ENCODE results near the gene SEMA4D.

Gene SEMA4D

GRCh38 chr9:89437772-89438171, 60.1 kb downstream of the SEMA4D start:
- no peak overlapping the region for H3K4me3 ChIP-seq (ENCODE audit: low read depth, low read length)
- TF ChIP-seq CTCF (IDR thresholded peaks at IDR 0.05; ENCODE audit: low read depth, low read length) = no peak
- no peak for DNase-seq (ENCODE audit: low read depth, low spot score)
- in situ Hi-C loops (cut with HindIII; ENCODE audit: low sequenced_read_pairs) = no loop called here

- H3K4me3 ChIP-seq (ENCODE audit: low read depth, low read length) = no peak overlapping the region
- DNase-seq (ENCODE audit: low read depth, low spot score) = no peak
- in situ Hi-C loops (cut with HindIII; ENCODE audit: low sequenced_read_pairs) = no loop called here
- no peak for TF ChIP-seq CTCF (IDR thresholded peaks at IDR 0.05; ENCODE audit: low read depth, low read length)
Measured at GRCh38 chr9:89436963-89437625, 60.8 kb downstream of the SEMA4D start.

GRCh38 chr9:89436326-89436725, 61.6 kb downstream of the SEMA4D start:
- TF ChIP-seq CTCF (IDR thresholded peaks at IDR 0.05; ENCODE audit: low read depth, low read length) = no peak
- in situ Hi-C loops (cut with HindIII; ENCODE audit: low sequenced_read_pairs) = no loop called here
- no peak for DNase-seq (ENCODE audit: low read depth, low spot score)
- no peak overlapping the region for H3K4me3 ChIP-seq (ENCODE audit: low read depth, low read length)

GRCh38 chr9:89435071-89435823, 62.7 kb downstream of the SEMA4D start:
- TF ChIP-seq CTCF (IDR thresholded peaks at IDR 0.05; ENCODE audit: low read depth, low read length) = no peak
- in situ Hi-C loops (cut with HindIII; ENCODE audit: low sequenced_read_pairs) = no loop called here
- DNase-seq (ENCODE audit: low read depth, low spot score) = no peak
- no peak overlapping the region for H3K4me3 ChIP-seq (ENCODE audit: low read depth, low read length)

- no peak overlapping the region for H3K4me3 ChIP-seq (ENCODE audit: low read depth, low read length)
- DNase-seq (ENCODE audit: low read depth, low spot score) = no peak
- in situ Hi-C loops (cut with HindIII; ENCODE audit: low sequenced_read_pairs) = no loop called here
- TF ChIP-seq CTCF (IDR thresholded peaks at IDR 0.05; ENCODE audit: low read depth, low read length) = no peak
Measured at GRCh38 chr9:89434636-89435035, 63.3 kb downstream of the SEMA4D start.

GRCh38 chr9:89433826-89434225, 64.1 kb downstream of the SEMA4D start:
- H3K4me3 ChIP-seq (ENCODE audit: low read depth, low read length) = no peak overlapping the region
- peak; percentile 45 for DNase-seq (ENCODE audit: low read depth, low spot score)
- in situ Hi-C loops (cut with HindIII; ENCODE audit: low sequenced_read_pairs) = no loop called here
- no peak for TF ChIP-seq CTCF (IDR thresholded peaks at IDR 0.05; ENCODE audit: low read depth, low read length)

All from astrocyte of the spinal cord (primary cell).